DLD1 (cell line): ENCODE results near the gene FOXP1.

Experiments
- in situ Hi-C: cut with HindIII; loops from 2 replicates; pipeline ENCODE4 v1.10.0; 2017; ENCODE audit warnings: low sequenced_read_pairs

FOXP1 gene

GRCh38 chr3:71197841-71198565, 385.5 kb downstream of the FOXP1 start:
- in situ Hi-C loops = no loop called here

GRCh38 chr3:71195492-71195891, 388.0 kb downstream of the FOXP1 start:
- in situ Hi-C loops = no loop called here

GRCh38 chr3:71194785-71195184, 388.7 kb downstream of the FOXP1 start:
- in situ Hi-C loops = no loop called here

- in situ Hi-C loops = no loop called here
These were observed 392.5 kb downstream of the FOXP1 start for GRCh38 chr3:71191031-71191482.

GRCh38 chr3:71189480-71189879, 394.0 kb downstream of the FOXP1 start:
- in situ Hi-C loops = no loop called here

GRCh38 chr3:71187715-71188114, 395.8 kb downstream of the FOXP1 start:
- in situ Hi-C loops = no loop called here

- in situ Hi-C loops = no loop called here
These were observed 396.7 kb downstream of the FOXP1 start for GRCh38 chr3:71186801-71187200.

GRCh38 chr3:71185733-71186455, 397.6 kb downstream of the FOXP1 start:
- in situ Hi-C loops = no loop called here

- in situ Hi-C loops = no loop called here
These were observed 399.3 kb downstream of the FOXP1 start for GRCh38 chr3:71184252-71184651.

- in situ Hi-C loops = no loop called here
These were observed 400.0 kb downstream of the FOXP1 start for GRCh38 chr3:71183549-71183948.

- in situ Hi-C loops = no loop called here
These were observed 403.0 kb downstream of the FOXP1 start for GRCh38 chr3:71180524-71180923.

- in situ Hi-C loops = no loop called here
These were observed 406.2 kb downstream of the FOXP1 start for GRCh38 chr3:71177375-71177774.

- in situ Hi-C loops = no loop called here
These were observed 407.2 kb downstream of the FOXP1 start for GRCh38 chr3:71176366-71176765.

GRCh38 chr3:71175691-71176365, 407.7 kb downstream of the FOXP1 start:
- in situ Hi-C loops = no loop called here

- in situ Hi-C loops = no loop called here
These were observed 410.6 kb downstream of the FOXP1 start for GRCh38 chr3:71172951-71173350.

- in situ Hi-C loops = no loop called here
These were observed 411.3 kb downstream of the FOXP1 start for GRCh38 chr3:71172189-71172588.

- in situ Hi-C loops = no loop called here
These were observed 412.3 kb downstream of the FOXP1 start for GRCh38 chr3:71171247-71171646.

- in situ Hi-C loops = no loop called here
These were observed 414.6 kb downstream of the FOXP1 start for GRCh38 chr3:71168880-71169411.

- in situ Hi-C loops = no loop called here
These were observed 415.3 kb downstream of the FOXP1 start for GRCh38 chr3:71168121-71168721.

GRCh38 chr3:71166339-71167240, 416.9 kb downstream of the FOXP1 start:
- in situ Hi-C loops = no loop called here
